ENCODE measurements around the gene CENPP. TPM values are rescaled to one million over a fixed set of nuclear protein-coding genes. Genes with fewer than 3 reads are reported as not detected.
A peak's percentile ranks its signal among the peaks of the same experiment; 100 is the strongest.
"Not testable (repeated sequence)": the region's sequence is repeated elsewhere in the genome, so short reads cannot be mapped to it uniquely, and the experiment has no call there.

The CENPP gene
- total RNA-seq, 1 donor from 2014 or later = 1.6 TPM

DNA sequence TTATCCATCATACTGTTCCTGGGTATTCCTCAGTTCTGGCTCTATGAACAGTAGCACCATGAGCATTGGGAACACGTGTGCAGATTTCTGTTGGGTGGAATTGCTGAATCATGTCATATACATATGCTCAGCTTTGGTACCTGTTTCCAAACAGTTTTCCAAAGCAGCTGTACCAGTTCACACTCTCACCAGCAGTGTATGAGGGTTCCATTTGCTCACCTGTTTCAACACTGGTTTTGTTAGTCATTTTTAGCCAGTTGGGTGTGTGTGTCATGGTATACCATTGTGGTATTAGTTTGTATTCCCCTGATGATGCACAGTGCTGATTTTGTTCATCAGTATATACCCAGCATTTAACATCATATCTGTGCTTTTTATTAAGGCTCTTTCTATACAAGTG is 266.8 kb downstream of the CENPP start:
- DNase-seq (ENCODE audit: low read depth in 2 of 2) = no peak

GRCh38 chr9:92592946-92593861 is 267.5 kb downstream of the CENPP start:
- DNase-seq (ENCODE audit: low read depth in 2 of 2) = peak in 1 of 2 donors; percentile 52

DNA sequence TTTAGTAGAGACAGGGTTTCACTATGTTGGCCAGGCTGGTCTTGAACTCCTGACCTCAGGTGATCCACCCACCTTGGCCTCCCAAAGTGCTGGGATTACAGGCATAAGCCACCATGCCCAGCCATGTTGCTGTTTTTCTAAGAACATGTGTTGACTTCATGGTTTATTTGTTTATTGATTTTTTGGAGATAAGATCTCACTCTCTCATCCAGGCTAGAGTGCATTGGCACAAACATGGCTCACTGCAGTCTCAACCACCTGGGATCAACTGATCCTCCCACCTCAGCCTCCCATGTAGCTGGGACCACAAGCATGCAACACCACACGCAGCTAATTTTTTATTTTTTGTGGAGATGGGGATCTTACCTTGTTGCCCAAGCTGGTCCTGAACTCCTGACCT is 269.3 kb downstream of the CENPP start:
- not testable (repeated sequence) for DNase-seq (ENCODE audit: low read depth in 2 of 2)

- no peak for DNase-seq (ENCODE audit: low read depth in 2 of 2)
Measured at GRCh38 chr9:92595930-92596329, 270.2 kb downstream of the CENPP start.

GRCh38 chr9:92598382-92598781 is 272.6 kb downstream of the CENPP start:
- no peak for DNase-seq (ENCODE audit: low read depth in 2 of 2)

DNA sequence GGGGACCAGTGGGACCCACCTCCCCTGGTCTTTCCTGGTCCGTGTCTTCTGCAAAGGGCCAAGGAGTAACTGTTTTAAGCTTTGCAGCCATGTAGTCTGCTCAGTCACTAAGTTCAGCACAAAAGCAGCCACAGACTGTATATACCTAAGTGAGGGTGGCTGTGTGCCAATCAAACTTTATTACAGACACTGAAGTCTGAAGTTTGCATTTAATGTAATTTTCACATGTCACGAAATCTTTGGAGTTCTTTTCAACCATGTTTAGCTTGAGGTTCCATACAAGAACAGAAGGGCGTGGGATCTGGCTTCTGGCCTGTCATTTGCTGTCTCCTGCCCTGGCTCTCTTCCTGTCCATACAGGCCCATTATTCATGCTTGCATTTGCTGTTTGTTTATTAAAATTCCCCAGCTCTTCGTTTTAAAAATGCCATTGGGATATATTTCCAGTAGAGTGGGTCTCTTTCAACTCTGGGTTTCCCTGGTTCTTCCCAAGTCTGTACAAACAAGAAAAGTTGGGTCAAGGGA is 274.2 kb downstream of the CENPP start:
- DNase-seq (ENCODE audit: low read depth in 2 of 2) = peak in 1 of 2 donors; percentile 31

- DNase-seq (ENCODE audit: low read depth in 2 of 2) = peak; percentile 16 to 79
Measured at GRCh38 chr9:92600462-92601261, 274.9 kb downstream of the CENPP start.

DNA sequence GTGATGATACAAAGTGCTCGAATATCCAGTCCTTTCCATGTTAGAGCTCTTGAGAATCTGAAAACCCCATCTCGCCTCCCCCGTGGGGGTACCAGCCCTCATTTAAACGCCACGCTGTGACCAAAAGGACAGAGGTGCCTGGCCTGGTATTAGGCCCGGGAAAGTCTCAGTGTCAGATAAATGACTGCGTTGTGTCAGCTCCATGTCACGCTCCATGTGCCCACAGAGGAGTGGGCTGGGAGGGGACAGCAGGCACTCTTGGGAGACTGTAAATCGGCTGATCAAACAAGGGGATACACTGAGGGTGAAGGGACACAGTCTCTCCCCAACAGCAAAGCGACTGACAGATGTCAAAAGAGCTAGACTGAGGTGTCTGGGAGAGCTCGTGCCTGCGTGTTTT is 275.7 kb downstream of the CENPP start:
- no peak for DNase-seq (ENCODE audit: low read depth in 2 of 2)

- DNase-seq (ENCODE audit: low read depth in 2 of 2) = no peak
Measured at GRCh38 chr9:92602413-92602812, 276.7 kb downstream of the CENPP start.

GRCh38 chr9:92603100-92603499 is 277.3 kb downstream of the CENPP start:
- no peak for DNase-seq (ENCODE audit: low read depth in 2 of 2)

GRCh38 chr9:92603990-92604389 is 278.2 kb downstream of the CENPP start:
- DNase-seq (ENCODE audit: low read depth in 2 of 2) = no peak

DNA sequence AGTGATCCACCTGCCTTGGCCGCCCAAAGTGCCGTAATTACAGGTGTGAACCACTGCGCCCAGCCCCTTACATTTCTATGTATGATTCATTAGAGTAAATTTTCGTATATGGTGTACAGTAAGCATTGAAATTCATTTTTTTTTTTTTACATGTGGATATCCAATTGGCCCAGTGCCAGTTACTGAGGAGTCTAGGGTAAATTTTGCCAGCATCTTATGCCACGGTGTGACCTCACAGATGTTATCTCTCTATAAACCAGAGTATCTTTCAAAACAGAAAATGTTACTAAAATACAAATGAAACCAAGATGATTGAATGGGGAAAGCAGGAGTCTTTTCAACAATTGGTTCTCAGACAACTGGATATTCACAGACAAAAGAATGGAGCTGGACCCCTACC is 279.5 kb downstream of the CENPP start:
- no peak for DNase-seq (ENCODE audit: low read depth in 2 of 2)

DNA sequence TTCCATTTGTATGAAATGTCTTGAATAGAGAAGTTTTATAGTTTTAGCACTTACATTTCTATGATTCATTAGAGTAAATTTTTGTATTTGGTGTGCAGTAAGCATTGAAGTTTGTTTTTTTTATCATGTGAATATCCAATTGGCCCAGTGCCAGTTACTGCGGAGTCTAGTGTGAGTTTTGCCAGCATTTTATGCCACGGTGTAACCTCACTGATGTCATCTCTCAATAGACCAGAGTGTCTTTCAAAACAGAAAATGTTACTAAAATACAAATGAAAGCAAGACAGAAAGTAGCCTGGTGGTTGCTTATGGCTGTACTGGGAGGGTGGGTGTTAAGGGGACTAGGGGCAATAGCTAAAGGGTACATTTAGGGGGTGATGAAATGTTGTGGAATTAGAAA is 281.3 kb downstream of the CENPP start:
- DNase-seq (ENCODE audit: low read depth in 2 of 2) = peak; percentile 69 to 92

DNA sequence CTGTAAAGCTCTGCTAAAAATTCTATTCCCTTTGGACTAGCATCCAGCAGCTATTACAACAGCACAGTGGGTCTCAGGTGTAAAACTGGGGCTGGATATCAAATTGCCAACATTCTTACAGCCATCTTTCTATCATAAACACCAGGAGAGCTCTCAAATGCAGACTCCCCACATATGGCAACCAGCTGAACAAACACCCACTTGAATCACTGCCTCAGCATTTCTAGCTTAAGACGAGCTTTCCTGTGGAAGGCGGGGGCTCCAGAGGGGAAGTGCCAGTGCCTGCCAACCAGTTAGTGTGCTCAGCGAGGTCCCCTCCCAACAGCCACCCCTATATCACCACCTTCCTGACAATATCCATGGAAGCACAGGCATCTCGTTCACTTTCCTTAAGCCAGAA is 282.0 kb downstream of the CENPP start:
- DNase-seq (ENCODE audit: low read depth in 2 of 2) = peak in 1 of 2 donors; percentile 56

GRCh38 chr9:92608241-92608908 is 282.6 kb downstream of the CENPP start:
- DNase-seq (ENCODE audit: low read depth in 2 of 2) = no peak

- peak in 1 of 2 donors; percentile 43 for DNase-seq (ENCODE audit: low read depth in 2 of 2)
Measured at GRCh38 chr9:92608909-92609445, 283.2 kb downstream of the CENPP start.

GRCh38 chr9:92610470-92611420 is 285.0 kb downstream of the CENPP start:
- no peak for DNase-seq (ENCODE audit: low read depth in 2 of 2)

- no peak for DNase-seq (ENCODE audit: low read depth in 2 of 2)
Measured at GRCh38 chr9:92611621-92612285, 286.0 kb downstream of the CENPP start.

GRCh38 chr9:92612292-92612691 is 286.5 kb downstream of the CENPP start:
- no peak for DNase-seq (ENCODE audit: low read depth in 2 of 2)

- DNase-seq (ENCODE audit: low read depth in 2 of 2) = no peak
Measured at GRCh38 chr9:92612816-92613215, 287.1 kb downstream of the CENPP start.

Data from lung microvascular endothelial cell (primary cell).